Measurements from ENCODE around the gene LMAN1L.
A peak's percentile ranks its signal among the peaks of the same experiment; 100 is the strongest.

DNA sequence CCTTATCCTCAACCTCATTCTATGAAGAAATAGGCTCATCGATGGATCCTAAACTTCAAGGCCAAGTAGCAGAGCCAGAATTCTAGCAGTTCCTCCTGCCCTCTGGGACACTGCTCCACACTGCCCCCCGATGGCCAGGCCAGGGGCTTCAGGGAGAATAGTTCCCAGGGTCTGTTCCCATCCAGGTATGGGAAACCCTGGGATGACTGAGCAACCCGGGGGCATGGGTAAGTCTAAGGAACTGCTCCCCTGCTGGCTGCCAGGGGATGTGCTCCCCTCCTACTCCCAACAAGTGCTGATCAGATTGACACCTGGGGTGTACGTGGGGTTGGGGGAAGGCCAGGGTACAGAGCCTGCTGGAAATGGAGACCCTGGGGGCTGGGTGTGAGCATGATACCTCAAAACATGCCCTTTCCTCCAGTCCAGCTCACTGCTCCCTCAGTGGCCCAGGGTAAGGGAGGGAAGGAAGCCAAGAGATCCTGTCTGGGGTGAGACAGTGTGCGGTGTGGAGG lies 22.7 kb downstream of the LMAN1L start:
- TF ChIP-seq CTCF (optimal IDR thresholded peaks at IDR 0.05 in 1 of 3, IDR thresholded peaks at IDR 0.05 in 1 of 3, conservative IDR thresholded peaks at IDR 0.05 in 1 of 3; ENCODE audit: extremely low read depth in 1 of 3, insufficient read depth in 2 of 3, low read length in 3 of 3) (peak; percentile 80 to 98 (median 88)), EZH2 (IDR thresholded peaks at IDR 0.05; ENCODE audit: low read length) (no peak)
